ENCODE measurements around the gene PLAAT1. TPM values are rescaled to one million over a fixed set of nuclear protein-coding genes. Genes with fewer than 3 reads are reported as not detected.

PLAAT1 gene
- total RNA-seq, 1 experiment from 2014 or later = 3.9 TPM

DNA sequence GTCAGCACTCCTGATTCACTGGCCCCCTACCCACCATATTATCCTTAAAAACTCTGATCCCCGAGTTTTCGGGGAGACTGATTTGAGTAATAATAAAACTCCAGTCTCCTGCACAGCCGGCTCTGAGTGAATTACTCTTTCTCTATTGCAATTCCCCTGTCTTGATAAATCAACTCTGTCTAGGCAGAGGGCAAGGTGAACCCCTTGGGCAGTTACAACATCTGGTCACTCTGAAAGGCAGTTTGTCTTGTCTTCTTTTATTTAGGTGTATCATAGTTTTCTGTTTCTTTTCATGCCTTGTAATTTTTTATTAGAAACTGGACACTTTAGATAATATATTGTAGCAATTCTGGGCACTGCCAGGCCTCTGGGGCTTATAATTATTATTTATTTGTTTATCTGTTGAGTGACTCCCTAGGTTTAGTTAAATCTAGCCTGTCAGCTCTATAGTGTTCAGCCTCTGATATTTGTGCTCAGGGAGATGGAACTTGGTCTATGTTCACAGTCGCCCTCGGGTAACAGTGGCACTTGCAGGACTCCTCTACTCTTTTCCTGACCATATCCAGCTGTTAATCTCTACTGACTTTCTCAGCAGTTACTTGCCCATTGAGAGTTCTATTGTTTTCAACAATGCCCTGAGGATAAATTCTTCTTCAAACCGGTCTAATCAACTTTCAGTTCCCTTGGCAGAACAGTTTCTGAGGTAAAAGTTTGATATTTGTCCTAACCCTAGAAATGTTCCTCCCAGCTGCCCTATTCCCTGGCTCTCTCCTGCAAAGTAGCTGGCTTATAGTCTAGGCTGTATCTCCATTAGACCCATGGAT, 15.5 kb upstream of the PLAAT1 start:
- no peak for TF ChIP-seq RORB (CRISPR knock-in tag; IDR thresholded peaks at IDR 0.05)
- TF ChIP-seq, protein P1, sequence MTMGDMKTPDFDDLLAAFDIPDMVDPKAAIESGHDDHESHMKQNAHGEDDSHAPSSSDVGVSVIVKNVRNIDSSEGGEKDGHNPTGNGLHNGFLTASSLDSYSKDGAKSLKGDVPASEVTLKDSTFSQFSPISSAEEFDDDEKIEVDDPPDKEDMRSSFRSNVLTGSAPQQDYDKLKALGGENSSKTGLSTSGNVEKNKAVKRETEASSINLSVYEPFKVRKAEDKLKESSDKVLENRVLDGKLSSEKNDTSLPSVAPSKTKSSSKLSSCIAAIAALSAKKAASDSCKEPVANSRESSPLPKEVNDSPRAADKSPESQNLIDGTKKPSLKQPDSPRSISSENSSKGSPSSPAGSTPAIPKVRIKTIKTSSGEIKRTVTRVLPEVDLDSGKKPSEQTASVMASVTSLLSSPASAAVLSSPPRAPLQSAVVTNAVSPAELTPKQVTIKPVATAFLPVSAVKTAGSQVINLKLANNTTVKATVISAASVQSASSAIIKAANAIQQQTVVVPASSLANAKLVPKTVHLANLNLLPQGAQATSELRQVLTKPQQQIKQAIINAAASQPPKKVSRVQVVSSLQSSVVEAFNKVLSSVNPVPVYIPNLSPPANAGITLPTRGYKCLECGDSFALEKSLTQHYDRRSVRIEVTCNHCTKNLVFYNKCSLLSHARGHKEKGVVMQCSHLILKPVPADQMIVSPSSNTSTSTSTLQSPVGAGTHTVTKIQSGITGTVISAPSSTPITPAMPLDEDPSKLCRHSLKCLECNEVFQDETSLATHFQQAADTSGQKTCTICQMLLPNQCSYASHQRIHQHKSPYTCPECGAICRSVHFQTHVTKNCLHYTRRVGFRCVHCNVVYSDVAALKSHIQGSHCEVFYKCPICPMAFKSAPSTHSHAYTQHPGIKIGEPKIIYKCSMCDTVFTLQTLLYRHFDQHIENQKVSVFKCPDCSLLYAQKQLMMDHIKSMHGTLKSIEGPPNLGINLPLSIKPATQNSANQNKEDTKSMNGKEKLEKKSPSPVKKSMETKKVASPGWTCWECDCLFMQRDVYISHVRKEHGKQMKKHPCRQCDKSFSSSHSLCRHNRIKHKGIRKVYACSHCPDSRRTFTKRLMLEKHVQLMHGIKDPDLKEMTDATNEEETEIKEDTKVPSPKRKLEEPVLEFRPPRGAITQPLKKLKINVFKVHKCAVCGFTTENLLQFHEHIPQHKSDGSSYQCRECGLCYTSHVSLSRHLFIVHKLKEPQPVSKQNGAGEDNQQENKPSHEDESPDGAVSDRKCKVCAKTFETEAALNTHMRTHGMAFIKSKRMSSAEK (CRISPR knock-in tag; IDR thresholded peaks at IDR 0.05; ENCODE audit: borderline replicate concordance) = no peak
- no peak for TF ChIP-seq GABPB1 (CRISPR knock-in tag; IDR thresholded peaks at IDR 0.05)
- no peak for TF ChIP-seq SP1 (CRISPR knock-in tag; conservative IDR thresholded peaks at IDR 0.05)
- TF ChIP-seq, protein P2, sequence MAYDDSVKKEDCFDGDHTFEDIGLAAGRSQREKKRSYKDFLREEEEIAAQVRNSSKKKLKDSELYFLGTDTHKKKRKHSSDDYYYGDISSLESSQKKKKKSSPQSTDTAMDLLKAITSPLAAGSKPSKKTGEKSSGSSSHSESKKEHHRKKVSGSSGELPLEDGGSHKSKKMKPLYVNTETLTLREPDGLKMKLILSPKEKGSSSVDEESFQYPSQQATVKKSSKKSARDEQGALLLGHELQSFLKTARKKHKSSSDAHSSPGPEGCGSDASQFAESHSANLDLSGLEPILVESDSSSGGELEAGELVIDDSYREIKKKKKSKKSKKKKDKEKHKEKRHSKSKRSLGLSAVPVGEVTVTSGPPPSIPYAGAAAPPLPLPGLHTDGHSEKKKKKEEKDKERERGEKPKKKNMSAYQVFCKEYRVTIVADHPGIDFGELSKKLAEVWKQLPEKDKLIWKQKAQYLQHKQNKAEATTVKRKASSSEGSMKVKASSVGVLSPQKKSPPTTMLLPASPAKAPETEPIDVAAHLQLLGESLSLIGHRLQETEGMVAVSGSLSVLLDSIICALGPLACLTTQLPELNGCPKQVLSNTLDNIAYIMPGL (CRISPR knock-in tag; IDR thresholded peaks at IDR 0.05) = no peak
- TF ChIP-seq, protein P3, sequence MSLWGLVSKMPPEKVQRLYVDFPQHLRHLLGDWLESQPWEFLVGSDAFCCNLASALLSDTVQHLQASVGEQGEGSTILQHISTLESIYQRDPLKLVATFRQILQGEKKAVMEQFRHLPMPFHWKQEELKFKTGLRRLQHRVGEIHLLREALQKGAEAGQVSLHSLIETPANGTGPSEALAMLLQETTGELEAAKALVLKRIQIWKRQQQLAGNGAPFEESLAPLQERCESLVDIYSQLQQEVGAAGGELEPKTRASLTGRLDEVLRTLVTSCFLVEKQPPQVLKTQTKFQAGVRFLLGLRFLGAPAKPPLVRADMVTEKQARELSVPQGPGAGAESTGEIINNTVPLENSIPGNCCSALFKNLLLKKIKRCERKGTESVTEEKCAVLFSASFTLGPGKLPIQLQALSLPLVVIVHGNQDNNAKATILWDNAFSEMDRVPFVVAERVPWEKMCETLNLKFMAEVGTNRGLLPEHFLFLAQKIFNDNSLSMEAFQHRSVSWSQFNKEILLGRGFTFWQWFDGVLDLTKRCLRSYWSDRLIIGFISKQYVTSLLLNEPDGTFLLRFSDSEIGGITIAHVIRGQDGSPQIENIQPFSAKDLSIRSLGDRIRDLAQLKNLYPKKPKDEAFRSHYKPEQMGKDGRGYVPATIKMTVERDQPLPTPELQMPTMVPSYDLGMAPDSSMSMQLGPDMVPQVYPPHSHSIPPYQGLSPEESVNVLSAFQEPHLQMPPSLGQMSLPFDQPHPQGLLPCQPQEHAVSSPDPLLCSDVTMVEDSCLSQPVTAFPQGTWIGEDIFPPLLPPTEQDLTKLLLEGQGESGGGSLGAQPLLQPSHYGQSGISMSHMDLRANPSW (CRISPR knock-in tag; conservative IDR thresholded peaks at IDR 0.05; ENCODE audit: low read depth) = no peak
- no peak for TF ChIP-seq TEAD1 (CRISPR knock-in tag; IDR thresholded peaks at IDR 0.05)
- TF ChIP-seq, protein P4, sequence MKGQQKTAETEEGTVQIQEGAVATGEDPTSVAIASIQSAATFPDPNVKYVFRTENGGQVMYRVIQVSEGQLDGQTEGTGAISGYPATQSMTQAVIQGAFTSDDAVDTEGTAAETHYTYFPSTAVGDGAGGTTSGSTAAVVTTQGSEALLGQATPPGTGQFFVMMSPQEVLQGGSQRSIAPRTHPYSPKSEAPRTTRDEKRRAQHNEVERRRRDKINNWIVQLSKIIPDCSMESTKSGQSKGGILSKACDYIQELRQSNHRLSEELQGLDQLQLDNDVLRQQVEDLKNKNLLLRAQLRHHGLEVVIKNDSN (CRISPR knock-in tag; IDR thresholded peaks at IDR 0.05) = no peak
- TF ChIP-seq, protein P5, sequence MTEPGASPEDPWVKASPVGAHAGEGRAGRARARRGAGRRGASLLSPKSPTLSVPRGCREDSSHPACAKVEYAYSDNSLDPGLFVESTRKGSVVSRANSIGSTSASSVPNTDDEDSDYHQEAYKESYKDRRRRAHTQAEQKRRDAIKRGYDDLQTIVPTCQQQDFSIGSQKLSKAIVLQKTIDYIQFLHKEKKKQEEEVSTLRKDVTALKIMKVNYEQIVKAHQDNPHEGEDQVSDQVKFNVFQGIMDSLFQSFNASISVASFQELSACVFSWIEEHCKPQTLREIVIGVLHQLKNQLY (CRISPR knock-in tag; IDR thresholded peaks at IDR 0.05) = no peak
- TF ChIP-seq CREM (CRISPR knock-in tag; IDR thresholded peaks at IDR 0.05) = no peak
- TF ChIP-seq, protein P6, sequence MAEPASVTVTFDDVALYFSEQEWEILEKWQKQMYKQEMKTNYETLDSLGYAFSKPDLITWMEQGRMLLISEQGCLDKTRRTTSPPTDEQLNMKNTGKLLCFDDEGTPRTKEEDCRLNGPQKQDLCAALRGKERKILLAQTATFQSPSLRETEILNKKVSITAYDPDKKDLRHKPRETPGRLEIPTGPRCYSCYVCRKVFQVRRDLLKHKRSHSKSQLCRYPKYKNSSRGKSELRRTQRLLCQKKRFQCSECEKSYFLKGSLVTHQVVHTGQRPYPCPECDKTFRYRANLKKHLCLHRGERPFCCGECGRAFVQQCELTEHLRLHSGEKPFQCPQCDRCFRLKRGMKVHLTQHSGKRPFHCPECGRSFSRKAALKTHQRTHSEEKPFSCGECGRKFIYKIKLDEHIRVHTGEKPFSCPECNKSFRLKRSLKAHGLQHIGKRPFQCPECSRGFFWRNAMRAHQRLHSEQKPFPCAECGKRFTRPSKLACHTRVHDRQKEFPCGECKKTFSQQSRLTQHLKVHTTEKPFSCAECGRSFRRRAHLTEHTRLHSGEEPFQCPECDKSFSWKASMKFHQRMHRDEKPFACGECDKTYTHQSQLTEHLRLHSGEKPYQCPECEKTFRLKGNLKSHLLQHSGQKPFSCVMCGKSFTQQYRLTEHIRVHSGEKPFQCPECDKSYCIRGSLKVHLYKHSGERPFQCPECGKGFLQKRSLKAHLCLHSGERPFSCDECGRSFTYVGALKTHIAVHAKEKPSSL (CRISPR knock-in tag; conservative IDR thresholded peaks at IDR 0.05) = no peak
- TF ChIP-seq ZNF423 (CRISPR knock-in tag; IDR thresholded peaks at IDR 0.05) = no peak
- TF ChIP-seq NR2C2 (CRISPR knock-in tag; IDR thresholded peaks at IDR 0.05) = no peak
- TF ChIP-seq EMX1 (CRISPR knock-in tag; IDR thresholded peaks at IDR 0.05) = no peak
- H3K27ac Mint-ChIP-seq = no peak overlapping the region
- no peaks in the 10 kb centered on the region for H3K36me3 Mint-ChIP-seq
- DNase-seq (ENCODE audit: low spot score) (no peak), ATAC-seq (no peak; the same call in 1 of the 2 replicates)
- ChIA-PET CTCF (interaction anchor here (0.5 kb wide), 1 partner anchor 833 kb away, joined by 3 read pairs; no protein-coding TSS in a partner anchor), POLR2A (interaction anchor here (0.5 to 0.6 kb wide), 2 partner anchors 130 to 237 kb away, joined by 3 read pairs; no protein-coding TSS in a partner anchor)
- no peaks in the 10 kb centered on the region for H3K9me3 Mint-ChIP-seq
- H3K27me3 Mint-ChIP-seq (ENCODE audit: low read depth) = no peaks in the 10 kb centered on the region; the same call in 1 of the 2 replicates
- H3K4me1 Mint-ChIP-seq = peaks cover 52% of the 10 kb centered on the region
- H3K4me3 Mint-ChIP-seq = no peak overlapping the region

All from WTC11 (cell line).